GM18858 (cell line): ENCODE results near the gene ANGPTL5.
"Not testable (repeated sequence)": the region's sequence is repeated elsewhere in the genome, so short reads cannot be mapped to it uniquely, and the experiment has no call there.

Experiments used
- ATAC-seq: cut with Tn5 transposase; IDR thresholded peaks from one replicate; pipeline ENCODE4 v1.9.1; 2021; ENCODE audit not compliant: unreplicated experiment

ANGPTL5 gene

DNA sequence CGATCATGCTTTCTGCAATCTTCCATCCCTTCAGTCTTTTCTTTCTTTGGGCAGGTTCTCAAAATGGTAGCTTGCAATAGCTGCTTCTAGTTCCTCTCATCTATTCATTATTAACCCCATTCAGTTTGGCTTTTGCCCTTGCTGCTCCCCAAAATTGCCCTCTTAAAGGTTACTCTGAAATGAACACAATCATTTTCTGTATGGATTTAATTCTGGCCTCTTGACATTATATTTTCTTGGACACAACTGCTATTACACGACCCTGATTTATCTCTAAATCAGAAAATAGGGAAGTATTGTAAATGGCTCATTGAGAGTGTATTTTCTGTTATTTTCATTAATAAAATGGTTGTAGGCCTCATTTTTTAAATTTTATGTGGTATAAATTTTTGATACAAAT, at the start of gene ANGPTL5:
Gene ANGPTL5, minus strand, starts transcription at position 101 of the 400 bp plus-strand sequence. CDS start 8,613 bp downstream, outside the sequence.
- no peak for ATAC-seq

DNA sequence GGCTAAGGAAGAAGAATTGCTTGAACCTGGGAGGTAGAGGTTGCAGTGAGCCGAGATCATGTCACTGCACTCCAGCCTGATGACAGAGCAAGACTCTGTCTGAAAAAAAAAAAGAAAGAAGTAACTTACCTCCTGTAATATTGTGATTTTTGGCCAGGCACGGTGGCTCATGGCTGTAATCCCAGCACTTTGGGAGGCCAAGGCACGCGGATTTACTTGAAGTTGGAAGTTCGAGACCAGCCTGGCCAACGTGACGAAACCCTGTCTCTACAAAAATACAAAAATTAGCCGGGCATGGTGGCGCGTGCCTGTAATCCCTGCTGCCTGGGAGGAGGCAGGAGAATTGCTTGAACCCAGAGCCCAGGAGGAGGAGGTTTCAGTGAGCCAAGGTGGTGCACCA, 47.9 kb upstream of the ANGPTL5 start:
- ATAC-seq, result not testable (repeated sequence)

DNA sequence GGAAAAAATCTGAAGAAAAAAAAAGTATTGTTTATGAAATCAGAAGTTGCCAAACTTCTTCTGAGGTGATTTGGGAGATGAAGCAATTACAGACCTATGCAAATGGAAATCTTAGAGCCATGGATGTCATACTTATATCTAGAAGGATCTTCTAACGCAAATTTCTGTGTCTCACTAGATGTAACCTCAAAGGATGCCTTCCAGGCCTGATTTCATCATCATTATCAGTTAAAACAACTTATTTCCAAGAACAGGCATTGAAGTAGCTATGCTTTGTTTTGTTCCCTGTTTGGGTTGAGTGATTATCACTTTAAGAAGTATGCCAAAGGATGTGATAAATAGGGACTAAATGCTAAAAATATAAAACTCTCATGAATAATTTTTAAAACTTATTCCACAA, 43.9 kb upstream of the ANGPTL5 start:
- ATAC-seq, result no peak

DNA sequence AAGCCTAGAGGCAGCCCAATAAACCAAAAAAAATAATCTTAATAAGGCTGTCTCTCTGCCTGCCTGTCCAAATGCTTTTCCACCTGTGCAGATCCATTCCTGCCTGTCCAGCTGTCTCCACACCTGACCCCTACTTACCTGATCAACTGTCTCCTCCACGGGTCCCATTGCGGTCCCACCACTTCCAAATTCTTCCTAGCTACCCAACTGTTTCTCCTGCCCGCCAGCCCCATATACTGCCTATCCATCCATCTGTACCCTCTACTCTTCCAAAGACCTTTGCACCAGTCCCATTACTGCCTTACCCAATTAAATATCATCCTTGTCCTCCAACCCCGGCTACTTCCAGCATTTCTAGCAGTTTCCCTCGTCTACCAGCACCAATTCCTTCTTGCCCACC, 39.4 kb upstream of the ANGPTL5 start:
- ATAC-seq, result no peak

DNA sequence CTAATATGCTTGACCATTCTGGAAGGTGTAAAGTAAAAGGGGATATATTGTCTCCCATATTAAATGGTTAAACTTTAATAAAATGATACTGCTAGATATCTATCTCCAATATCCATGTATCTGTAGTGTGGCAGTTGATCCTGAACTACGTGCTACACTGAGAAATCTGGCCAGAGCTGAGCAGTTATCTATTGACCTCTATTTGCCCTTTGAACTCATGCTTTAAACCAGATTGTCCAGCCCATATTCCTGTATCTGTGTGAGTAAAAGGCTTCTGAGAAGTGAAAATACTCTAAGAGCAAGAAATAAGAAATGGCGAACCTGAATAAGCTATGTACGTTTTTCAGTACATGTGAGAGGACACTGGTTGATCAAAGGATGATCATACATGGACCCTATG, 39.0 kb upstream of the ANGPTL5 start:
- ATAC-seq, result no peak

DNA sequence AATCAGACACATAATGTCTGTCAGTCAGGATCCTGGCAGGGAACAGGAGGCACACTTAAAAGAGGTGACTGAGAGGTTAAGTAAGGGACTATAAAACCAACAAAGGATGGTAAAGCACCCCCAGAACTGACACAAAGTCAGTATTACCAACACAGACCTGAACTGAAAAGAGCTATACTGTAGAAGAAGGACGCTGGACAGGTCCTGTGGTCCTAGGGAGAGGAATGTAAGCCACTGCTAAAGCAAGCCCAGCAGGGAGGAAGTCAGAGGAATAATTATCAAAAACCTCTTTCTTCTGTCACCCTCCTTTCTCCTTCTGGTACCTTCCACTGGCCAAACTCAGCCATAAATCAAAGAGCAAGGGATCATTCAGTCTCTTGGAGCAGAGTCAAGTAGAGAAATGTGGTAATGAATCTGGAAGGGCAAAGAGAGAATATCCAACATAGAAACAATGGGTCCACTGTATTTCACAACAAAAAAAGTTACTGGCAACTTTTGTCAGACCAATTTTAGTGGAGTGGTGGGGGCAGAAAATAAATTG, 33.4 kb upstream of the ANGPTL5 start:
- no peak for ATAC-seq

DNA sequence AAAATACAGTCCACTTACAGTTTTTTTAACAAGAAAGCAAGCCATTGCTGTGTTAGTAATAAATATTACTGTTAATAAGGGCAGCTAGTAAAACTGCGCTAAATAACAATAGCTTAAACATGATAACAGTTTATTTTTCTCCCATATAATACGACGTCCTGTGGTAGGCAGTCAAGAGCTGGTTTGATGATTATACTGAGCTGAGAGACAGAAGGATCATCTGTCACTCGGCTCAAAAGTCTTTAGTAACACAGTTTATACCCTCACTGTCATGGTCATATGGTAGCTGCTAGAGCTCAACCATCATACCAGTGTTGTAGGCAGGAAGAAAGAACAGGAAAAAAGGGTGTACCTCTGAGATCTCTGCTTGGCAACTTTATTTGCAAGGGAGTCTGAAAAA, 29.1 kb upstream of the ANGPTL5 start:
- no peak for ATAC-seq

DNA sequence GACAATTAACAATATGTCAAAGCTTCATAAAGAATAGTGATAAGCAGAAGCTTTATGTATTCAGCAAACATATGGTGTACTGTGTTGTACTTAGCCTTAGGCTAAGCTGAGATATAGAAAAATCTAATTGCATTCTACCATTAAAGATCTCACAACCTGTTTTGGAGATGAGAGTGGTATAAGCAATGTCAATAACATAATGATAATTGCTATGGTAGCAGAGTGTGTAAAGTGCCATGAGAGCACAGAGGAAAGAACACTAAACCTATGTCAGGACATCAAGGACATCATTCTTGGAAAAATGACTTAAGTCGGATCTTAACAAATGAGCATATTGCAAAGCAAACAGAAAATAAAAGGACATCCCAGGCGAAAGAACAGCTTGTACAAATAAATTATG, 28.6 kb upstream of the ANGPTL5 start:
- ATAC-seq, result no peak

DNA sequence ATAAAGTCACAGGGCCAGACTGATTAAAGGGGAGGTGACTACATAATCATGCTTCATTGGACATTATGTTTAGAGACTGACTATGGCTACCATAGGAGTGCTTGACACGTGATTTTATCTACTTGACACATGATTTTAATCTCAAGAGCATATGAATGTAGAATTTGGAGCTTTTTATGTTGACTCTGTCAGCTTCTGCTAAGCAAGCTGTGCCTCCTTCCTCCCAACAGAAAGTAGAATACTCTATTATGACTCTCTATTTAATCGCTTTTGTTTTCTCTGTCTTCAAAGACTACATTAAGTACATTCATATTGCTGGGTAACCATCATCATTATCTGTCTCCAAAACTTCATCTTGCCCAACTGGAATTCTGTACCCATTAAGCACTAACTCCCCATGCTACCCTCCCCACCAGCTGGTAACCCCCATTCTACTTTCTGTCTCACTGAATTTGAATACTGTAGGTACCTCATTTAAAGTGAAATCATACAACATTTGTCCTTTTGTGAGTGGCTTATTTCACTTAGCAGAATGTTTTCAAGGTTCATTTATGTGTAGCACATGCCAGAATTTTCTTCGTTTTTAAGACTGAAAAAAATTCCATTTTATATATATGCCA, 24.7 kb upstream of the ANGPTL5 start:
- ATAC-seq, result no peak

DNA sequence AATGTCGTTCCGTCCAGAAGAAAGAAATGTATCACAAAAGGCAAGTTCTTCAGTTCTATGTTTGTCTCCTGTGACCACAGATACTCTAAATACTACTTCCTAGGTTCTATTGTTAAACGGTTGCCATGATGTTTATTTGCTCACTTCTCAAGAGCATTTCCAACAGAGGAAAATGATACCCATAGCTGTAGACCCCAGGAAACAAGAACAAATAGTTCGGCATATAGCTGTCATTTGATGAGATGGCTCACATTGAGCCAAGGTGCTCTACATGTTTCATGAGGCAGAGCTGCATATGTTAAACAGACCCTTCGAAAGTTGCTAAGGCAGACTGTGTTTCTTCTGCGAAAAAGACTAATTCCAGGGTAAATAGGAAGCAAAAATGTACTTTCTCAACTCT, 15.4 kb upstream of the ANGPTL5 start:
- ATAC-seq, result no peak

DNA sequence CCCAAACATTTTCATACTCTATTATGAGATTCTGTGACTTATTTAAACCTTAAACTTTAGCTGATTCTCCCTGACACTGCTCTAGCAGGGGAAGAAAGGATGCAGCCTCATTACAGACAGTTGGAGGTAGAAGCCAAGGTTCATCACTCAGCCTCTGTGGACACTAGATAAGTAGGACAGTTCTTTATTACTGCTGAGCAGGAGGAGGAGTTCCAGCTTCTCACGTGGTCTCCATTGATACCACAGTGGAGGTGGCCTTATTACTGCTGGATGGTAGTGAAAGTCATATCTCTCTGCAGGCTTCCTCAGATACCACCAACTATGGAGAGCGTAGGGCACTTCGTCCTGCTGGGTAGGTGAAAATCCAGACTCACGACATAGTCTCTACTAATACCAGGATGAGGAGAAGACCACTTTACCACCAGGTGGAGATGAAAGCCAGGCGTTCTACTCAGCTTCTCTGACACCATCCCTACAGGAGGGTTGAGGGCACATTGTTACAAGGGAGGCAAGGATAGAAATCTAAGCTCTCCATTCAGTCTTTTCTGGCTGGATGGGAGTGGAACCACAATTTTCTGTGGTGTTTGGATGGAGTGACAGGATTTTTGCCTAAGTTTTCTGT, 13.1 kb upstream of the ANGPTL5 start:
- no peak for ATAC-seq

DNA sequence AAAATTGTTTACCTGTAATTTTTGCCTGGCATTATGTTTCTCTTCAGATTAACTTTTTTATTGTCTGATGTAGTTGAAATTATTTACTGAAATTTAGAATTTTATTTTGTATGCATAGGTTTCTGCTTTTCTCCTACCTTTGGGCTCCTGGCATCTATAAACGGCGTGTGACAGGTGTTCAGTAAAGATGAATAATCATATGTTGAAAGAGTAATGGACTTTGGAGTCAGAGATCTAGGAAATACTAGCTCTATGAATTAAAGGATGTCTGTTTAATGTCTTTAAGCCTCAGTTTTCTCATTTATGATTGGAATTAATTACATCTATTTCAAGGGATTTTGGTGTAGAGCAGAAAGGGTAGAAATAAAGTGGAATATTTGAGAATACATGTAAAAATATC, 7.2 kb upstream of the ANGPTL5 start:
- no peak for ATAC-seq

DNA sequence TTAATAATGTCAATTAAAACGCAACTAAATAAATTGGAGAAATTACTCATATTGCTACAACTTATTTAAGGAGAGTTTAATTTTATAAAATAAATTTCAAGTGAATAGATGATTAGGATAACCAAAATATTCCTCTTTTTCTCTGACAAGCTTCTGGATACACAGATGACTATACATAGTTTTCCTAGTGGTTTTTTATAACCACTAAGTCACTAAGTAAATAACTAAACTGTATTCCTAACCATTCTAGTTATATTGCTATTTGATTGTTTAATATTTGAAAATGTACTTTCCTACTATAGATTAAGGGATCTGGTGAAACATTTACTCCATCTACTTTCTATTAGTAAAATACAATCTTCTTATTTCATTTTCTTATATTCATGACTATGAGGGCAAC, 4.7 kb upstream of the ANGPTL5 start:
- ATAC-seq, result no peak

DNA sequence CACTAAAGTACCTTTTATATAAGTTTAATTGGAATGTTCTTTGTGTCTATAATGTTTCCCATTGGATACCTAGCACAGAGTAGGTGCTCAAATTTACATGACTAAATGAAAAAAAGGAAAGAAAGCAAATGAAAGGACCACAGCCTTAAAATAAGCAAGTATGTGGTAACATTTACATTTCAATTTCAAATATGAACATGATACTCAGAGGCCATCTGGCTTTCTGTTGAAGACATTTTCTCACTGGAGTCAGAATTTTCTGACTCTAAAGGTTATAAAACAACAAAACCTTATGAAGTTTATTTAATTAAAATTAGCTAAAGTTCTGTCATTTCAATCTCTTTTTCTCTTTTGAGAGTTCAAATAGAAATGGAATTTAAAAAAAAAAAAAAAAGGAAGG, 904 bp upstream of the ANGPTL5 start:
- ATAC-seq, result no peak

DNA sequence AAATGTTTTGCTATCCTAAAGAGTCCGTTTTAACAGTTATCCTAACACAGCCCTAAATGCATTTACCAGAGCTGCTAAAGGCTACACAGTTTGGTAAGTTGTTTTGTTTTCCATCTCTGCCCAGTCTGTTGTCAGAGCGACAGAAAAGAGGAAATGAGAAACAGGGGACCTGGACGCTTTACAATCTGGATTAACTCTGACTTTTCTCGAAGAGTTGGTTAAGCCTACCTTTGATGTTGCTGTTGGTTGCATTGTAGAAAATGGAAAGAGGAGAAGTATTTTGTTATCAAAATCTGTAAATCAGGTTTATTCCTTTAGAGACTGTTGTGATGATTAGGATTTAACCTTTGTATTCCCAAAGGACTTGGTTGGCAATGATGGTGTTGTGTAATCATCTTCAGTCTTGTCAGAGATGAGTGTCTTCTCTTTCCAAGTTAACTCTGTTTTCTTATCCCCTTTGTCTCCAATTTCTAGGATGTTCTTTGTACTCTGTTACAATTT, 481 bp downstream of the ANGPTL5 start:
- peak; percentile 42 for ATAC-seq

DNA sequence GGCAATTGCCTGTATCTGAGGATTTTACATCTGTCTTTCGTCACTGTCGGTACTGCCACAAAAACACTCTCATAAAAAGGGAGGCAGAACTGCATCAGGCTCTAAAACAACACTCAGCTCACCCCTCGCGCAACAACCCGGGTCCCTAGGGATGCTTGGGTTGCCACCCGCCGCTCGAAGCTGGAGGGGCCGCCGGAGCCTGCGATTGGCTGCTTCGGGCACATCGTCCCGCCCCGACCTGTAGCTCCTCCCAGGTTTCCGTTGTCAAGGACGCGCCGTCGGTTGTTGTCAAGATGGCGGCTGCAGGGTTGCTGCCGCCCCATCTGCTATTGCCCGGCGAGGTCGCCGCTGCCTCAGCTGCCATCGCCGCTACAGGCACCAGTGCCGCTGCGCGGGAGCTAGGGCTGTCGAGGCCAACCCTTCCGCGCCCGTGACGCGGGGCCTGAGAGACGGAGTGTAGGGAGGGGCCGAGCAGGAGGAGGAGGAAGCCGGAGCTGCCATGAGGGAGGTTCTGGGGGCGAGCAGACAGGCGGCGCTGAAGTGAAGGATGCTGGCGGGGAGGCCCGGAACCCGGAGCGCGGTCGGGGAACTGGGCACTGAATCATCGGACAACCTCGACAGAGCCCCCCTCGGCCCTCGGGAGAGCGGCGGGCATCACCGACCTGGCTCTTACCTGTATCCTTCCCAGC, 1.4 kb downstream of the ANGPTL5 start, which contains the start of gene CEP126:
Gene CEP126, plus strand, starts transcription at position 273 of the 689 bp plus-strand sequence. Its CDS starts 275 bp downstream, at position 548.
- peak; percentile 99 for ATAC-seq

DNA sequence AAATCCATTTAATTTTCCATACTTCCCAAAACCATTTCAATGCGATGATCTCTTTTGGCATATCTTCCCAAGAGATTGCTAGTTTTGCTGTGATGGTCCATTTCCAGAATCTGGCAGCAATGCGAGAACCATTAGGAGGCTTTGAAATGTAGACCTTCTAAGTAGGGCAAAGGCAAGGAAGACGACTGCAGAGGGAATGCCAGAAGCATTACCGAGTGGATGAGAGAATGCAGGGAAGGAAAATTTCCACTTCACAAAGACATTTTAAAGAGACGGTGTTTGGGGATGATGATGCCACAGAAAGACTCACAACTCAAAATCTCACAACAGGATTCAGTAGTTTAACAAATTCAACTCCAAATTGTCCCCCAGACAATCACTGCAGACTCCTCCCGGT, 2.0 kb downstream of the ANGPTL5 start:
- ATAC-seq, result no peak

DNA sequence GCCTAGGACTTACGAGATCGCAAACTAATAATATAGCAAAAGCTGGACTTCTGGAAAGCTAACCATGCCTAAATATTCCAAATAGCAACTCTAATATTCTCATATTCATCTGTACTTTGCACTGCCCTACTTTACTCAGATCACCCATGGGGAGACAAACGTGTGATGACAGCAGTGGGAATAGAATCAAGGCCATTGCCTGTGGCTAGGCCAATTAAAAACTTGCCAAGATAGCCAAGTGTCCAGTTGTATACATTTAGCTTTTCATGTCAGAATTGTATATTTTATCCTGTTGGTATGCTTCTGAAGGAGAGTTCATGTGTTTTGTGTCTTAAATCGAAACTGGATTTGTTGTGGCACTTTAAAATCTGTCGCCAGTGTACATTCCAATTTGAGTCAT, 2.7 kb downstream of the ANGPTL5 start:
- no peak for ATAC-seq

DNA sequence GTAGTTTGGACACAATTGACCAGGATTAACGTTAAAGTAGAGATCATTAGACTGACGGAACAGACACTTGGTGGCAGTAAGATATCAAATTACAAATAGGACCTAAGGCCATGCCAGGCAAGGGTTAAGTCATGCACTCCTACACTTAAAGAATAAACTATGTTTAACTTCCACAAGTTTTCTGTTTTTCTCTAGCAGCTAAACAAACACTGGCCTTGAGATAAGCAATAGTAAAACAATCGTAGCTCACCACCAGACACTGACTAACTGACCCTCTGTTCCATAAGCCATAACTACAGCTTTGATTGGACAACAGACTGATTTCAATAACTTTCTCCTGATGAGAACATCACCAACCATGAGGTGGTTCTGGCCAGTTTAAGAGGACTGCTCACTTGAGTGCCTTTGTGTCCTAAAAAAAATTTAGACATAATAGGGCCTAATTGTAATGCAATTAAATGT, 3.5 kb downstream of the ANGPTL5 start:
- no peak for ATAC-seq

DNA sequence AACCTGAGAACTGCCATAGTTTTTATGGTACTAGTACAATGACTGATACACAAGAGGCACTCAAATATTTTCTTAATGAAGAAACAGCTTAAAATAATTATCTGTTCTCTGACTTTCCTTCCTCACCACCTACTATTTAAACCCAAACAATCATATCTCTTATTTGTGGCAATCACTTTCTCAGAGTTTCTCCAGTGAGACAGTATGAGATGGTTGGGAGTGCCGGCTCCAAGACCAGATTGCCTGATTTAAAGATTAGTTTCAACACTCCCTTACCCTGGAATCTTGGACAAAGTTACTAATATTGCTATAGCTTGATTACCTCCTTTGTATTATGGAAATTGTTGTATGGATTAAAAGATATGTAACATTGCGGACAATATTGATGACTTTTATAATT, 7.2 kb downstream of the ANGPTL5 start:
- ATAC-seq, result no peak

DNA sequence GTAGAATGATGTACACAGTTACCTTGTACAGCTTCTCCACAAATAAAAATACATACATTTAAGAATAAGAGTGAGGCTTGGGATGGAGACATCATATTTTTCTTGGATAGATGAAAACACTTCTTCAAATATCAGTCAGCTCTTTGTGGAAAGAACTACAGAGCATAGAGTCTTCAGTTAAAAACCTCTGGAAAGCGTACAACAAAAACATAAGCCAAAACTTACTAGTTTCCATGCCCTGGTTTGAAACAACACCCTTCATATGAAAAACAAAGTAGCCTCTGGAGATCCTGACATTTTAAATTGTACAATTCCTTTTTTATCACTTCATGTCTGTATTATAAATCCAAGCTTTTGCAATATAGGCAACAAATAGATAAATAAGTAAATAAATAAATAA, 8.5 kb downstream of the ANGPTL5 start:
- no peak for ATAC-seq

DNA sequence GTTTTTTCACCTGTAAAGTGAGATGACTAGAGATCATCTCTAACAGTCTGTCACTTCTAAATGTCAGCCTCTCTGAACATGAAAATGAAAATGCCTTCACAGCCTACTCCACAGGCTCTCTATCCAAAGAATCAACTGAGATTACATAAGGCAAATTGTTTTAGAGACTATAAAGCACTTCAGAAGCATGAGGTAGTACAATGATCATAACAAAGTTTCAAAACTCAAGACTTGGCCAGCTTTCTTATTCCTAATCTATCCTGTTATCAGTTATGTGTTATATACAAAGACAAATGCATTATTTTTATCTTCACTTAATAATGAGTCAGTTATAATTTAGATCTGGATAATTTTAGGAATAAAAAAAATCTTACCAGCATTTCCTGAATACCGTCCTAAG, 21.8 kb downstream of the ANGPTL5 start:
- no peak for ATAC-seq
